ENCODE measurements around the gene LDLR. TPM values are rescaled to one million over a fixed set of nuclear protein-coding genes. Genes with fewer than 3 reads are reported as not detected.

Gene LDLR
- 89.5 to 99.2 TPM (median 95.1 TPM) in 3 replicates for total RNA-seq

- DNase-seq (ENCODE audit: low spot score in 2 of 2, unreplicated experiment in 2 of 2): peak; percentile 42 to 71
- Mint-ChIP-seq H3K36me3 (peaks cover 2% of the 10 kb centered on the region), H3K27ac (peak within 1 kb of the TSS; percentile 98), H3K9me3 (no peaks in the 10 kb centered on the region), H3K27me3 (ENCODE audit: low read depth) (no peaks in the 10 kb centered on the region), H3K4me3 (peak within 1 kb of the TSS; percentile 91), H3K4me1 (peaks cover 24% of the 10 kb centered on the region)
- no peak for TF ChIP-seq CTCF (IDR thresholded peaks at IDR 0.05; ENCODE audit: unreplicated experiment)
Observed at GRCh38 chr19:11089254-11090013, at the start of gene LDLR. TSS of gene LDLR (plus strand) at chr19:11089463. CDS start at chr19:11089549, 86 bp downstream.

- no peaks in the 10 kb centered on the region for H3K9me3 Mint-ChIP-seq
- H3K36me3 Mint-ChIP-seq: peaks cover 54% of the 10 kb centered on the region
- DNase-seq (ENCODE audit: low spot score in 2 of 2, unreplicated experiment in 2 of 2): no peak
- no peak overlapping the region for H3K4me3 Mint-ChIP-seq
- H3K4me1 Mint-ChIP-seq: no peaks in the 10 kb centered on the region
- H3K27ac Mint-ChIP-seq: no peak overlapping the region
- no peak for TF ChIP-seq CTCF (IDR thresholded peaks at IDR 0.05; ENCODE audit: unreplicated experiment)
- H3K27me3 Mint-ChIP-seq (ENCODE audit: low read depth): no peaks in the 10 kb centered on the region
Observed at GRCh38 chr19:11041194-11041593, 48.1 kb upstream of the LDLR start.

- Mint-ChIP-seq H3K27ac (no peak overlapping the region), H3K9me3 (no peaks in the 10 kb centered on the region), H3K4me3 (no peak overlapping the region), H3K36me3 (peaks cover 54% of the 10 kb centered on the region), H3K27me3 (ENCODE audit: low read depth) (no peaks in the 10 kb centered on the region), H3K4me1 (no peaks in the 10 kb centered on the region)
- no peak for TF ChIP-seq CTCF (IDR thresholded peaks at IDR 0.05; ENCODE audit: unreplicated experiment)
- DNase-seq (ENCODE audit: low spot score in 2 of 2, unreplicated experiment in 2 of 2): no peak
Observed at GRCh38 chr19:11041966-11042627, 47.2 kb upstream of the LDLR start.

GRCh38 chr19:11044431-11044830 lies 44.8 kb upstream of the LDLR start:
- Mint-ChIP-seq H3K36me3 (peaks cover 47% of the 10 kb centered on the region), H3K9me3 (no peaks in the 10 kb centered on the region), H3K27ac (no peak overlapping the region), H3K4me1 (no peaks in the 10 kb centered on the region), H3K4me3 (no peak overlapping the region), H3K27me3 (ENCODE audit: low read depth) (no peaks in the 10 kb centered on the region)
- TF ChIP-seq CTCF (IDR thresholded peaks at IDR 0.05; ENCODE audit: unreplicated experiment): no peak
- DNase-seq (ENCODE audit: low spot score in 2 of 2, unreplicated experiment in 2 of 2): no peak

GRCh38 chr19:11045536-11045935 lies 43.7 kb upstream of the LDLR start:
- DNase-seq (ENCODE audit: low spot score in 2 of 2, unreplicated experiment in 2 of 2): no peak
- no peaks in the 10 kb centered on the region for H3K27me3 Mint-ChIP-seq (ENCODE audit: low read depth)
- no peaks in the 10 kb centered on the region for H3K9me3 Mint-ChIP-seq
- peaks cover 47% of the 10 kb centered on the region for H3K36me3 Mint-ChIP-seq
- TF ChIP-seq CTCF (IDR thresholded peaks at IDR 0.05; ENCODE audit: unreplicated experiment): no peak
- H3K4me1 Mint-ChIP-seq: no peaks in the 10 kb centered on the region
- H3K4me3 Mint-ChIP-seq: no peak overlapping the region
- H3K27ac Mint-ChIP-seq: no peak overlapping the region

Measured in mesothelial cell of epicardium (in vitro differentiated cells).